ENCODE results near the gene NLGN4X. TPM values are rescaled to one million over a fixed set of nuclear protein-coding genes. Genes with fewer than 3 reads are reported as not detected.

Gene NLGN4X
- polyA plus RNA-seq, 1 of the 3 experiments (the other 2 are of a cell fraction): 0.05 TPM

- no peaks in the 10 kb centered on the region for H4K20me1 ChIP-seq (ENCODE audit: insufficient read depth)
- no peaks in the 10 kb centered on the region for H3F3A ChIP-seq (replicated peaks; ENCODE audit: insufficient read depth)
- no peak for DNase-seq
- WGBS (ENCODE audit: low lambda C conversion rate): 25% methylated on average over 4 of the region's 4 CpGs
- ChIA-PET CTCF (no interaction called here), POLR2A (no interaction called here)
- no peak overlapping the region for H3K4me3 ChIP-seq (ENCODE audit: low read depth in 2 of 2, low read length in 1 of 2)
- no peaks in the 10 kb centered on the region for H3K9me3 ChIP-seq
- H3K9me2 ChIP-seq: no peaks in the 10 kb centered on the region
- no peaks in the 10 kb centered on the region for H3K27me3 ChIP-seq (ENCODE audit: insufficient read depth)
- no peak for TF ChIP-seq GABPA (IDR thresholded peaks at IDR 0.05; ENCODE audit: low read depth)
- no peak for TF ChIP-seq USF1 (IDR thresholded peaks at IDR 0.05; ENCODE audit: borderline replicate concordance, low read depth)
- TF ChIP-seq MEF2A (IDR thresholded peaks at IDR 0.05; ENCODE audit: borderline replicate concordance, low read depth): no peak
- TF ChIP-seq RFX5 (IDR thresholded peaks at IDR 0.05; ENCODE audit: low read length): no peak
- no peak for TF ChIP-seq ZBTB33 (IDR thresholded peaks at IDR 0.05; ENCODE audit: borderline replicate concordance, low read depth)
- TF ChIP-seq NFIC (IDR thresholded peaks at IDR 0.05; ENCODE audit: borderline replicate concordance): no peak
- TF ChIP-seq FOXJ3 (CRISPR knock-in tag; IDR thresholded peaks at IDR 0.05): no peak
- TF ChIP-seq GATA2 (CRISPR knock-in tag; IDR thresholded peaks at IDR 0.05): no peak
- H3K27ac ChIP-seq (ENCODE audit: low read depth in 2 of 2, low read length in 1 of 2): no peak overlapping the region
- H3K9ac ChIP-seq: no peak overlapping the region
- no peaks in the 10 kb centered on the region for H3K79me2 ChIP-seq (ENCODE audit: insufficient read depth)
- H3K4me1 ChIP-seq (ENCODE audit: control insufficient read depth in 1 of 2, insufficient read depth in 2 of 2, low read depth in 1 of 2, low read length in 1 of 2): no peaks in the 10 kb centered on the region; a peak in 1 of 4 replicates
- H2AFZ ChIP-seq (ENCODE audit: low read depth): no peak overlapping the region
- no peak overlapping the region for H3K4me2 ChIP-seq
- H3K36me3 ChIP-seq (replicated peaks in 1 of 2; ENCODE audit: control insufficient read depth in 1 of 2, insufficient read depth in 2 of 2, low read length in 1 of 2): no peaks in the 10 kb centered on the region
Observed at GRCh38 chrX:5976332-5976731, 252.3 kb downstream of the NLGN4X start.

- H3K4me2 ChIP-seq: no peak overlapping the region
- no peaks in the 10 kb centered on the region for H3K79me2 ChIP-seq (ENCODE audit: insufficient read depth)
- H3K27me3 ChIP-seq (ENCODE audit: insufficient read depth): no peaks in the 10 kb centered on the region
- no peak overlapping the region for H3K27ac ChIP-seq (ENCODE audit: low read depth in 2 of 2, low read length in 1 of 2)
- no peaks in the 10 kb centered on the region for H4K20me1 ChIP-seq (ENCODE audit: insufficient read depth)
- H3K36me3 ChIP-seq (replicated peaks in 1 of 2; ENCODE audit: control insufficient read depth in 1 of 2, insufficient read depth in 2 of 2, low read length in 1 of 2): no peaks in the 10 kb centered on the region
- DNase-seq: no peak
- no peak overlapping the region for H3K9ac ChIP-seq
- H3K4me1 ChIP-seq (ENCODE audit: control insufficient read depth in 1 of 2, insufficient read depth in 2 of 2, low read depth in 1 of 2, low read length in 1 of 2): no peaks in the 10 kb centered on the region; a peak in 1 of 4 replicates
- no peaks in the 10 kb centered on the region for H3F3A ChIP-seq (replicated peaks; ENCODE audit: insufficient read depth)
- ChIA-PET CTCF (no interaction called here), POLR2A (no interaction called here)
- no peak overlapping the region for H2AFZ ChIP-seq (ENCODE audit: low read depth)
- no peaks in the 10 kb centered on the region for H3K9me2 ChIP-seq
- H3K9me3 ChIP-seq: no peaks in the 10 kb centered on the region
- no peak overlapping the region for H3K4me3 ChIP-seq (ENCODE audit: low read depth in 2 of 2, low read length in 1 of 2)
- TF ChIP-seq PBX3 (IDR thresholded peaks at IDR 0.05): no peak
- no peak for TF ChIP-seq SIN3A (IDR thresholded peaks at IDR 0.05; ENCODE audit: borderline replicate concordance, low read depth, low read length)
- TF ChIP-seq RXRA (IDR thresholded peaks at IDR 0.05; ENCODE audit: borderline replicate concordance, low read depth): no peak
- TF ChIP-seq SMC3 (IDR thresholded peaks at IDR 0.05; ENCODE audit: low read depth, low read length): no peak
- TF ChIP-seq NRF1 (IDR thresholded peaks at IDR 0.05; ENCODE audit: low read depth, low read length): no peak
- no peak for TF ChIP-seq ZBTB33 (IDR thresholded peaks at IDR 0.05; ENCODE audit: borderline replicate concordance, low read depth)
- TF ChIP-seq CTCF (IDR thresholded peaks at IDR 0.05): no peak
- no peak for TF ChIP-seq IRF3 (IDR thresholded peaks at IDR 0.05; ENCODE audit: low read depth, low read length)
- no peak for TF ChIP-seq RCOR1 (IDR thresholded peaks at IDR 0.05; ENCODE audit: low read length)
- TF ChIP-seq USF2 (IDR thresholded peaks at IDR 0.05; ENCODE audit: borderline replicate concordance, low read depth, low read length): no peak
- no peak for TF ChIP-seq POLR2AphosphoS5 (IDR thresholded peaks at IDR 0.05; ENCODE audit: low read depth, low read length)
- no peak for TF ChIP-seq NFIC (IDR thresholded peaks at IDR 0.05; ENCODE audit: borderline replicate concordance)
- TF ChIP-seq TCF12 (IDR thresholded peaks at IDR 0.05): no peak
Observed at GRCh38 chrX:5971300-5971699, 257.4 kb downstream of the NLGN4X start.

Measured in SK-N-SH (cell line).